Hematopoietic multipotent progenitor cell treated with erythropoietin and hydrocortisone succinate and interleukin-3 and kit ligand, for 8 days (in vitro differentiated cells): ENCODE results near the gene HBG1.
"Not testable (repeated sequence)": the region's sequence is repeated elsewhere in the genome, so short reads cannot be mapped to it uniquely, and the experiment has no call there.

Source experiments
- DNase-seq: peaks from one replicate; pipeline ENCODE4 v3.0.0-alpha.2; 2015

The HBG1 gene

DNA sequence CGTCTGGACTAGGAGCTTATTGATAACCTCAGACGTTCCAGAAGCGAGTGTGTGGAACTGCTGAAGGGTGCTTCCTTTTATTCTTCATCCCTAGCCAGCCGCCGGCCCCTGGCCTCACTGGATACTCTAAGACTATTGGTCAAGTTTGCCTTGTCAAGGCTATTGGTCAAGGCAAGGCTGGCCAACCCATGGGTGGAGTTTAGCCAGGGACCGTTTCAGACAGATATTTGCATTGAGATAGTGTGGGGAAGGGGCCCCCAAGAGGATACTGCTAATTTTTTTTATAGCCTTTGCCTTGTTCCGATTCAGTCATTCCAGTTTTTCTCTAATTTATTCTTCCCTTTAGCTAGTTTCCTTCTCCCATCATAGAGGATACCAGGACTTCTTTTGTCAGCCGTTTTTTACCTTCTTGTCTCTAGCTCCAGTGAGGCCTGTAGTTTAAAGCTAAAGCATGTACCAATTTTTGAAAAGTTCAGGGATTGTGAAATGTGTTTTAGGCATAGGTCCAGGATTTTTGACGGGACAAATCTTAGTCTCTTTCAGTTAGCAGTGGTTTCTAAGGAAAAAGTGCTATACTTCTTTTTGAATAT is at the start of gene HBG1:
Gene HBG1 (minus strand): TSS at position 51 of the 590 bp plus-strand sequence. CDS start 53 bp downstream, outside the sequence.
- not testable (repeated sequence) for DNase-seq

GRCh38 chr11:5298451-5298850 is 48.8 kb upstream of the HBG1 start:
- DNase-seq, result peak; percentile 33

DNA sequence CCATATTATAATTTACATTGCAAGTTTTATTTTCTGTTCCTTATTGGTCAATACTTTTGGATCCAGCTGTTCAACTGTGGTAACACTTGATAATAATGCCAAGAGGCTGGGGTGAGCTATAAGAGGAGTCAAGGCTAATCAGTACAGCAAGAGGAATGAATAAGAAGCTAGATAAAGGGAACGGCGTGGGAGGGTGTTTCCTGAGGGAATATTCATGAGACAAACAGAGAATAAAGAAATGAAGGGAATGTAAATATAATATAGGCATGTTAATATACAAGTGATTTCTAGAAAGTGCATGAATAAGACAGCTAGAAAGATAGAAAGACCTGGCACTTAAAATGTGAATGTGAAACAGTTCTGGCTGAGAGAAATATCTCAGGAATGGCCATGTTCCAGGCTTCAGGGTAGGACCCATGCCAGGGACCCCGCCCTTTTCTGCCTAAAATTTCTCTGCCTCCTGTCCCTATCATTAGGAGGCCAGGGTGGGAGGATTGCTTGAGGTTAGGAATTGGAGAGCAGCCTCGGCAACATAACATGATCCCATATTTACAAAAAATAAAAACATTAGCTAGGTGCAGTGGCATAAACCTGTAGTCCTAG is 48.2 kb upstream of the HBG1 start:
- peak; percentile 84 for DNase-seq

DNA sequence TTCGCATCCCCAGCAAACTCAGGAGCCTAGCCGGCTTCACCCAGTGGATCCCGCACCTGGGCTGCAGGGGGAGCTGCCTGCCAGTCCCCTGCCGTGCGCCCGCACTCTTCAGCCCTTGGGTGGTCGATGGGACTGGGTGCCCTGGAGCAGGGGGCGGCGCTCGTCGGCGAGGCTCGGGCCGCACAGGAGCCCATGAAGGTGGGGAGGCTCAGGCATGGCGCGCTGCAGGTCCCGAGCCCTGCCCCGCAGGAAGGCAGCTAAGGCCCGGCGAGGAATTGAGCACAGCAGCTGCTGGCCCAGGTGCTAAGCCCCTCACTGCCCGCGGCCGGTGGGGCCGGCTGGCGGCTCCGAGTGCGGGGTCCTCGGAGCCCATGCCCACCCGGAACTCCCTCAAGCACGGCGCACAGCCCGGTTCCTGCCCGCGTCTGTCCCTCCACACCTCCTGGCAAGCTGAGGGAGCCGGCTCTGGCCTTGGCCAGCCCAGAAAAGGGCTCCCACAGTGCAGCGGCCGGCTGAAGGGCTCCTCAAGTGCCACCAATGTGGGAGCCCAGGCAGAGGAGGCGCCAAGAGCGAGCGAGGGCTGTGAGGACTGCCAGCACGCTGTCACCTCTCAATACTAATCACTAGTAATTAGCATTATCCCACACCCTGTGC is 44.8 kb upstream of the HBG1 start:
- not testable (repeated sequence) for DNase-seq

GRCh38 chr11:5293028-5293427 is 43.4 kb upstream of the HBG1 start:
- no peak for DNase-seq

GRCh38 chr11:5291207-5291838 is 41.7 kb upstream of the HBG1 start:
- peak; percentile 92 for DNase-seq

GRCh38 chr11:5290106-5290505 is 40.4 kb upstream of the HBG1 start:
- DNase-seq, result peak; percentile 58

DNA sequence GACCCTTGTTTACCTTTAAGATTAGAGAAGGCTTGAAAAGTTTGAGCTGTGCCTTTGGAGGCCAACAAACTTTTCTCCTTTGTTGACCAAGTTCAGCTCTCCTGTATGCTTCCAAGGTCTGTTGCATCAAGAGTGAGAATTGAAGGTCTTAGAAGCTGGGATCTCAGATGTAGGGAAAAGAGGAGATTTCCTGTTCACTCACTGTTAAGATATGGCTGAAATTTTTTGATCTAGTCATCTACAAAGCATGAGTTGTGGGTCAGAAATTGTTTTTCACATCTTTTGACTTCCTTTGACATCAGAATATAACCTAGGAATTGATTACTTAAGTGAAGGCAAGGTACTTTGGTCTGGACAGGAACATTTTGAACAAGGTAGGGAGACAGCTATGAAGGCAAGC is 40.0 kb upstream of the HBG1 start:
- DNase-seq, result peak; percentile 27

DNA sequence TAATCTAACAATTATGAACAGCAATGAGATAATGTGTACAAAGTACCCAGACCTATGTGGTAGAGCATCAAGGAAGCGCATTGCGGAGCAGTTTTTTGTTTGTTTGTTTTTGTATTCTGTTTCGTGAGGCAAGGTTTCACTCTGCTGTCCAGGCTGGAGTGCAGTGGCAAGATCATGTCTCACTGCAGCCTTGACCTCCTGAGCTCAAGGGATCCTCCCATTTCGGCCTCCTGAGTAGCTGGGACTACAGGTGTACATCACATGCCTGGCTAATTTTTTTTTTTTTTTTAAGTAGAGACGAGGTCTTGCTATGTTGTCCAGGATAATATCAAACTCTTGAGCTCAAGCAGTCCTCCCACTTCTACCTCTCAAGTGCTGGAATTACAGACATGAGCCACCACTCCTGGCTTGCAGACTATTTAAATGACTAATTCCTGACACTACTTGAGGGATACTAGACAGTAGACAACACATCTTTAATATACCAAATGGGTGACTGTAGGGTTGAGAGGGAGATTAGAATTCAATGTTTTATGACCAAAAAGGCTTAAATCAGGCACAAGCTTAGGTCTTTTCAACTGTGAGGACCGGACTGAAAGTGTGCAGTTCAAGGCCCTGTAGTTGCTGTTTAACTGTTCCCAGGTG is 39.4 kb upstream of the HBG1 start:
- DNase-seq, result peak; percentile 57

DNA sequence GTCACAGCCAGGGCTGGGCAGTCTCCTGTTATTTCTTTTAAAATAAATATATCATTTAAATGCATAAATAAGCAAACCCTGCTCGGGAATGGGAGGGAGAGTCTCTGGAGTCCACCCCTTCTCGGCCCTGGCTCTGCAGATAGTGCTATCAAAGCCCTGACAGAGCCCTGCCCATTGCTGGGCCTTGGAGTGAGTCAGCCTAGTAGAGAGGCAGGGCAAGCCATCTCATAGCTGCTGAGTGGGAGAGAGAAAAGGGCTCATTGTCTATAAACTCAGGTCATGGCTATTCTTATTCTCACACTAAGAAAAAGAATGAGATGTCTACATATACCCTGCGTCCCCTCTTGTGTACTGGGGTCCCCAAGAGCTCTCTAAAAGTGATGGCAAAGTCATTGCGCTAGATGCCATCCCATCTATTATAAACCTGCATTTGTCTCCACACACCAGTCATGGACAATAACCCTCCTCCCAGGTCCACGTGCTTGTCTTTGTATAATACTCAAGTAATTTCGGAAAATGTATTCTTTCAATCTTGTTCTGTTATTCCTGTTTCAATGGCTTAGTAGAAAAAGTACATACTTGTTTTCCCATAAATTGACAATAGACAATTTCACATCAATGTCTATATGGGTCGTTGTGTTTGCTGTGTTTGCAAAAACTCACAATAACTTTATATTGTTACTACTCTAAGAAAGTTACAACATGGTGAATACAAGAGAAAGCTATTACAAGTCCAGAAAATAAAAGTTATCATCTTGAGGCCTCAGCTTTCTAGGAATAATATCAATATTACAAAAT is 38.6 kb upstream of the HBG1 start:
- peak; percentile 99 for DNase-seq

DNA sequence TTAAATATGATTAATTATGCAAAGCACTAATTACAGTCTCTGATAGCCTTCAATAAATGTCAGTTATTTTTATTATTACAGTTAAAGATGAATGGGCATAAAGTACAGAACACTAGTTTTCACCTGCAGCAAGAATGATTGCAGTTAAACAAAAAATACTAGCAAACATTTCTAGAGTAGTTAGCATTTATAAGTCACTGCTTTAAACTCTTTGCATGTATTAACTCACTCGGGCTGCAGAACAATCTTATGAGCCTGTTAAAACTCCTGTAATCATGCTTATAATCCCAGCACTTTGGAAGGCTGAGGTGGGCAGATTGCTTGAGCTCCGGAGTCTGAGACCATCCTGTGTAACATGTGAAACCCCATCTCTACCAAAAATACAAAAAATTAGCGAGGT is 37.2 kb upstream of the HBG1 start:
- no peak for DNase-seq

- no peak for DNase-seq
Measured at GRCh38 chr11:5286351-5286750, 36.7 kb upstream of the HBG1 start.

DNA sequence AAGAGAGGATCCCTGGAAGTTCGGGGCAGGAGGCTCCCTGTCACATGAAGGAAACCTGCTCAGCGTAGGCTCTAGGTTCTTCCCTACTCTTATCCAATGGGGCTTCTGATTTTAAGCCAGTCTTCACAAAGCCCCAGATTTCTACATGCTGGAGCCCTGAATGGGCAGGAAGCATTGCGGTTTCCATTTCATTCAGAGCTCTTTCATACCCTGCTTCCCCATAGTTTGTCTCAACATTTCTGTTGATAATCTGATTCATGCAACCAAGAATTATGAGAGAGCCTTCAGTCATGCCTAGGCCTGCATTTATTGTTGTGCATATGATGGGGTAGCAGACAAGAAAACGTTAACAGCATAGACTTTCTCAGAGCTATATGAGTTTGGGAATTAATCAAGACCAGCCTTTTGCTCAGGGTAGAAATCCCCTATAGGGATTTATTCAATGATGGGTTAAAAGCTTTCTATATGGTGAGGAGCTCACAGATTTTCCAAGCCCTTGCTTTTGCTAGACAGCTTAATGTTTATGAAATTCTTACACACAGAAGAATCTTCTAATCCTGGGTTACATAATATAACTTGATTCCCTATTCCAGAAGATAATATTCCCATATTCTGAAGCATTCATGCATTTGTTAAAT is 36.2 kb upstream of the HBG1 start:
- DNase-seq, result peak; percentile 30

DNA sequence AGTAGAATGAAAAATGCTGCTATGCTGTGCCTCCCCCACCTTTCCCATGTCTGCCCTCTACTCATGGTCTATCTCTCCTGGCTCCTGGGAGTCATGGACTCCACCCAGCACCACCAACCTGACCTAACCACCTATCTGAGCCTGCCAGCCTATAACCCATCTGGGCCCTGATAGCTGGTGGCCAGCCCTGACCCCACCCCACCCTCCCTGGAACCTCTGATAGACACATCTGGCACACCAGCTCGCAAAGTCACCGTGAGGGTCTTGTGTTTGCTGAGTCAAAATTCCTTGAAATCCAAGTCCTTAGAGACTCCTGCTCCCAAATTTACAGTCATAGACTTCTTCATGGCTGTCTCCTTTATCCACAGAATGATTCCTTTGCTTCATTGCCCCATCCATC is 35.0 kb upstream of the HBG1 start:
- DNase-seq, result peak; percentile 99

DNA sequence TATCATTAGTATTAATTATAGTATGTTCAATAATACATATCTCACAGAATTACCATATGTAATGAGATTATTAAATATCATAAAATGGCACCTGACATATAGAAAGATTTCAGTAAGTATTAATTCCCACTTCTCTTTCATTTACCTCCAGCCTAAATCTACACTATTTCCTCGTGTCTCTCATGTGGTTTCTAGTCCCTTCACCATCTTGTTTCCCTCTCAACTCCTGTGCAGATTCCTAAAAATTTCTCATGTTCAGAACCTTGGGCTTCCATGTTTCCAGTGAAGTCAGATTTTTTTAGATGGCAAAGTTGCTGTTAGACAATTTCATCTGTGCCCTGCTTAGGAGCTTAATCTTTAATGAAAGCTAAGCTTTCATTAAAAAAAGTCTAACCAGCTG is 34.2 kb upstream of the HBG1 start:
- peak; percentile 52 for DNase-seq

DNA sequence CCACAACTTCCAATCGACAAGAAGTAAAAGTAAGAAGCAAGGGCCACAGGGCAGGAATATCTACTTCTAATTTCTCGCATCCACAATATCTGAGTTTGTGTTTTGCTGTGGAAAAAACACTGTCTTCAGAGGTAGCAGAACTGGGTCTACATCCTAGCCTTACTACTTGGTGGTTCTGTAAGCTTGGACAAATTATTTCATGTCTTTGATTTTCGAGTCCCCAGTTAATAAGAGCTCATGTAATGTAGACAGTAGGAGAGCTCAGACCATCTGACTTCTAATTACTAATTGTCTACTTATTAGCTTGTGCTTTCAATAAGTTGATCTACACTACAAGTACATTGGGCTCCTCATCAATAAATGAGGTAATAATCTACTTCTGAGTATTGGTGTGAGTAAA is 33.4 kb upstream of the HBG1 start:
- DNase-seq, result peak; percentile 37

- DNase-seq, result no peak
Measured at GRCh38 chr11:5282628-5283027, 33.0 kb upstream of the HBG1 start.

DNA sequence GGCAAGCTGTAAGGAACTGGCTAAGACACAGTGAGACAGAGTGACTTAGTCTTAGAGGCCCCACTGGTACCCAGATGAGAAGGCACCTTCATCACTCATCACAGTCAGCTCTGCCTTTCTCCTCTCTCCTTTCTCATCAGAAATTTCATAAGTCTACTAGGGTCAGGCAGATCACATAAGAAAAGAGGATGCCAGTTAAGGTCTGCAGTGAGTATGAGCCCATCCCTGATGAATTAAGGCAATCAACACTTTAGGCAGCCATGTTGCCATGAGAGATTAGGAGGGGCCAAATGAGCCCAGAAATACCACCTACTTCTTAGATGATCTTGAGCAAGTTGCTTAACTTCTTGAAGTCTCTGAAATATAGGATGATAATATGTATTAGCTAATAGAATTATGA is 31.9 kb upstream of the HBG1 start:
- peak; percentile 51 for DNase-seq

GRCh38 chr11:5280582-5281102 is 31.0 kb upstream of the HBG1 start:
- DNase-seq, result peak; percentile 100

- no peak for DNase-seq
Measured at GRCh38 chr11:5279471-5280090, 29.9 kb upstream of the HBG1 start.

DNA sequence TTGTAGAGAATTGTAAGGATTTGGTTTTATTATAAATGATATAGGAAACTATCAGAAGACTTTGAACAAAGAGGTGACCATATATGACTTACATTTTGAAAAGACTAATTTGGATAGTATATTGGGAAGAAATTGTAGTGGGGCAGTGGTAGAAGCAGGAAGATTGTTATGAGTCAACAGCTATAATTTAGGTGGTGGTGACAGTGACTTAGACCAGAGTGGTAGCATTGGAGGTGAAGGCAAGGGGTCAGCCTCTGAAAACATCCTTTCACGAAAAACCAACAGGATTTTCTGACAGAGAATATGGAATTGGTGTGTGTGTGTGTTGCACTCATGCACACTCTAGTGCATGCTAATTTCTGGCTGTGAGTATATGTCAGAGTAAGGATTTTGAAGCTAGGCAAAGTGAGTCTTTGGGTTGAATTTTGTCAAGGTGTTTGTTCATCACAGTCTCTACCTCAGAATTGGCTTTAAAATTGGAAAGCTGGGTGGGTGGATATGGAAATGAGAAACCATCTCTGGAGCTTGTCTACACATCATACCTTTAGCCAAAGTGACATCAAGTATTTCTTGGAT is 28.2 kb upstream of the HBG1 start:
- peak; percentile 18 for DNase-seq
